IPS-20b (cell line): ENCODE measurements around the gene EPB41L5.
A peak's percentile ranks its signal among the peaks of the same experiment; 100 is the strongest.

Experiments
- H3K27ac ChIP-seq: one replicate; pipeline ENCODE4 v1.5.1; 2013; ENCODE audit warnings: low read length
- H3K27me3 ChIP-seq: 2 replicates; pipeline ENCODE4 v1.6.1; 2013; ENCODE audit warnings: mild to moderate bottlenecking, low read length, inconsistent platforms; ENCODE audit not compliant: insufficient read depth
- H3K36me3 ChIP-seq: 2 replicates; pipeline ENCODE4 v1.6.1; 2013; ENCODE audit warnings: low read depth, mild to moderate bottlenecking, inconsistent platforms, low read length, moderate library complexity; ENCODE audit not compliant: insufficient read depth
- H3K4me1 ChIP-seq: 2 replicates; pipeline ENCODE4 v1.6.1; 2013; ENCODE audit warnings: mild to moderate bottlenecking, control low read depth, inconsistent platforms, low read length, moderate library complexity; ENCODE audit not compliant: insufficient read depth
- H3K4me3 ChIP-seq: 2 replicates; pipeline ENCODE4 v1.5.1; 2013; ENCODE audit warnings: mild to moderate bottlenecking, low read length, inconsistent platforms
- H3K9ac ChIP-seq: 2 replicates; pipeline ENCODE4 v1.6.1; 2013; ENCODE audit warnings: low read depth, mild to moderate bottlenecking, inconsistent platforms, low read length, moderate library complexity
- H3K9me3 ChIP-seq: 2 replicates; pipeline ENCODE4 v1.6.1; 2013; ENCODE audit warnings: mild to moderate bottlenecking, low read depth, low read length, inconsistent platforms; ENCODE audit not compliant: insufficient read depth

Gene EPB41L5

GRCh38 chr2:120224256-120224655, 211.4 kb downstream of the EPB41L5 start:
- H3K27ac ChIP-seq: no peak overlapping the region
- no peak overlapping the region for H3K4me3 ChIP-seq
- H3K9me3 ChIP-seq: peaks cover 6% of the 10 kb centered on the region
- peaks cover 55% of the 10 kb centered on the region for H3K27me3 ChIP-seq
- peak overlapping the region; percentile 63; the same call in 1 of the 2 replicates for H3K9ac ChIP-seq
- peaks cover 6% of the 10 kb centered on the region; the same call in 1 of the 2 replicates for H3K36me3 ChIP-seq
- no peaks in the 10 kb centered on the region for H3K4me1 ChIP-seq

- Histone ChIP-seq H3K9ac (no peak overlapping the region), H3K9me3 (peaks cover 6% of the 10 kb centered on the region), H3K4me1 (no peaks in the 10 kb centered on the region), H3K27ac (no peak overlapping the region), H3K4me3 (no peak overlapping the region), H3K36me3 (peaks cover 6% of the 10 kb centered on the region; the same call in 1 of the 2 replicates), H3K27me3 (peaks cover 55% of the 10 kb centered on the region)
These were observed 212.1 kb downstream of the EPB41L5 start for GRCh38 chr2:120224735-120225548.

- H3K27me3 ChIP-seq: peaks cover 55% of the 10 kb centered on the region
These were observed 212.7 kb downstream of the EPB41L5 start for GRCh38 chr2:120225549-120226065.

GRCh38 chr2:120226316-120226715, 213.4 kb downstream of the EPB41L5 start:
- Histone ChIP-seq H3K4me3 (no peak overlapping the region), H3K27ac (no peak overlapping the region), H3K36me3 (peaks cover 6% of the 10 kb centered on the region; the same call in 1 of the 2 replicates), H3K27me3 (peaks cover 55% of the 10 kb centered on the region), H3K9ac (no peak overlapping the region), H3K4me1 (no peaks in the 10 kb centered on the region), H3K9me3 (peaks cover 6% of the 10 kb centered on the region)

More at GRCh38 chr2:120225549-120226065, 212.7 kb downstream of the EPB41L5 start:
- H3K9me3 ChIP-seq: peaks cover 6% of the 10 kb centered on the region
- H3K9ac ChIP-seq: no peak overlapping the region
- no peak overlapping the region for H3K27ac ChIP-seq
- H3K4me1 ChIP-seq: no peaks in the 10 kb centered on the region
- no peak overlapping the region for H3K4me3 ChIP-seq
- peaks cover 6% of the 10 kb centered on the region; the same call in 1 of the 2 replicates for H3K36me3 ChIP-seq

GRCh38 chr2:120227111-120227991, 214.5 kb downstream of the EPB41L5 start:
- Histone ChIP-seq H3K36me3 (peaks cover 2% of the 10 kb centered on the region; the same call in 1 of the 2 replicates), H3K9me3 (peaks cover 3% of the 10 kb centered on the region), H3K4me1 (no peaks in the 10 kb centered on the region), H3K9ac (no peak overlapping the region), H3K27ac (no peak overlapping the region), H3K27me3 (peaks cover 47% of the 10 kb centered on the region), H3K4me3 (no peak overlapping the region)

GRCh38 chr2:120228503-120228902, 215.6 kb downstream of the EPB41L5 start:
- Histone ChIP-seq H3K36me3 (no peaks in the 10 kb centered on the region), H3K9me3 (no peaks in the 10 kb centered on the region), H3K4me1 (no peaks in the 10 kb centered on the region), H3K4me3 (no peak overlapping the region), H3K27me3 (peaks cover 41% of the 10 kb centered on the region), H3K9ac (no peak overlapping the region), H3K27ac (no peak overlapping the region)
